ENCODE data around the gene PEX14.

GRCh38 chr1:10490286-10490970 lies 15.7 kb downstream of the PEX14 start:
- TF ChIP-seq, protein P1, sequence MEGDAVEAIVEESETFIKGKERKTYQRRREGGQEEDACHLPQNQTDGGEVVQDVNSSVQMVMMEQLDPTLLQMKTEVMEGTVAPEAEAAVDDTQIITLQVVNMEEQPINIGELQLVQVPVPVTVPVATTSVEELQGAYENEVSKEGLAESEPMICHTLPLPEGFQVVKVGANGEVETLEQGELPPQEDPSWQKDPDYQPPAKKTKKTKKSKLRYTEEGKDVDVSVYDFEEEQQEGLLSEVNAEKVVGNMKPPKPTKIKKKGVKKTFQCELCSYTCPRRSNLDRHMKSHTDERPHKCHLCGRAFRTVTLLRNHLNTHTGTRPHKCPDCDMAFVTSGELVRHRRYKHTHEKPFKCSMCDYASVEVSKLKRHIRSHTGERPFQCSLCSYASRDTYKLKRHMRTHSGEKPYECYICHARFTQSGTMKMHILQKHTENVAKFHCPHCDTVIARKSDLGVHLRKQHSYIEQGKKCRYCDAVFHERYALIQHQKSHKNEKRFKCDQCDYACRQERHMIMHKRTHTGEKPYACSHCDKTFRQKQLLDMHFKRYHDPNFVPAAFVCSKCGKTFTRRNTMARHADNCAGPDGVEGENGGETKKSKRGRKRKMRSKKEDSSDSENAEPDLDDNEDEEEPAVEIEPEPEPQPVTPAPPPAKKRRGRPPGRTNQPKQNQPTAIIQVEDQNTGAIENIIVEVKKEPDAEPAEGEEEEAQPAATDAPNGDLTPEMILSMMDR (IDR thresholded peaks at IDR 0.05) = no peak
- TF ChIP-seq POLR2A (IDR thresholded peaks at IDR 0.05) = no peak
- no peak for TF ChIP-seq POLR2AphosphoS5 (IDR thresholded peaks at IDR 0.05; ENCODE audit: insufficient read depth in 1 of 2, low read depth in 1 of 2)
